HG02610 (cell line): ENCODE results near the gene RPTOR.
"Not testable (repeated sequence)": the region's sequence is repeated elsewhere in the genome, so short reads cannot be mapped to it uniquely, and the experiment has no call there.

Experiments used
- ATAC-seq: cut with Tn5 transposase; IDR thresholded peaks from one replicate; pipeline ENCODE4 v1.9.1; 2021; ENCODE audit warnings: mild to moderate bottlenecking, moderate library complexity; ENCODE audit not compliant: unreplicated experiment

RPTOR gene

GRCh38 chr17:80614332-80615047 is 69.9 kb downstream of the RPTOR start:
- no peak for ATAC-seq

GRCh38 chr17:80615376-80615775 is 70.7 kb downstream of the RPTOR start:
- no peak for ATAC-seq

GRCh38 chr17:80616705-80617104 is 72.1 kb downstream of the RPTOR start:
- no peak for ATAC-seq

- ATAC-seq: no peak
Observed at GRCh38 chr17:80618304-80618703, 73.7 kb downstream of the RPTOR start.

GRCh38 chr17:80619535-80620235 is 75.0 kb downstream of the RPTOR start:
- no peak for ATAC-seq

- ATAC-seq: no peak
Observed at GRCh38 chr17:80621335-80621996, 76.8 kb downstream of the RPTOR start.

GRCh38 chr17:80621997-80622357 is 77.3 kb downstream of the RPTOR start:
- ATAC-seq: no peak

- ATAC-seq: no peak
Observed at GRCh38 chr17:80624864-80625263, 80.2 kb downstream of the RPTOR start.

- no peak for ATAC-seq
Observed at GRCh38 chr17:80625627-80626026, 81.0 kb downstream of the RPTOR start.

GRCh38 chr17:80628881-80629280 is 84.2 kb downstream of the RPTOR start:
- ATAC-seq: not testable (repeated sequence)

GRCh38 chr17:80629298-80630028 is 84.8 kb downstream of the RPTOR start:
- no peak for ATAC-seq

GRCh38 chr17:80630560-80631120 is 86.0 kb downstream of the RPTOR start:
- no peak for ATAC-seq

- no peak for ATAC-seq
Observed at GRCh38 chr17:80631142-80632045, 86.8 kb downstream of the RPTOR start.

- no peak for ATAC-seq
Observed at GRCh38 chr17:80632046-80632581, 87.5 kb downstream of the RPTOR start.

GRCh38 chr17:80633207-80633606 is 88.6 kb downstream of the RPTOR start:
- no peak for ATAC-seq

GRCh38 chr17:80633994-80634566 is 89.4 kb downstream of the RPTOR start:
- ATAC-seq: no peak

- no peak for ATAC-seq
Observed at GRCh38 chr17:80636361-80637018, 91.9 kb downstream of the RPTOR start.

- ATAC-seq: no peak
Observed at GRCh38 chr17:80637048-80637781, 92.6 kb downstream of the RPTOR start.
